ENCODE measurements around the gene KANSL1L.

KANSL1L gene

GRCh38 chr2:210072922-210073509 lies 98.2 kb downstream of the KANSL1L start:
- H3K9me3 ChIP-seq (ENCODE audit: control insufficient read depth, low read length) = no peaks in the 10 kb centered on the region
- H3K4me3 ChIP-seq (ENCODE audit: extremely low read depth, insufficient read depth, low read length, poor library complexity, severe bottlenecking) = no peak overlapping the region
- no peak overlapping the region for H3K27ac ChIP-seq (ENCODE audit: low read depth, low read length, severe bottlenecking)
- peaks cover 2% of the 10 kb centered on the region for H3K4me1 ChIP-seq (ENCODE audit: control insufficient read depth, insufficient read depth, low read length, poor library complexity, severe bottlenecking)
- H3K36me3 ChIP-seq (ENCODE audit: control insufficient read depth, insufficient read depth, low read length) = no peaks in the 10 kb centered on the region
- 40 to 83% methylated on average over 1 of the region's 2 CpGs for WGBS, 2 experiments (ENCODE audit: insufficient coverage in 2 of 2)

- Histone ChIP-seq H3K36me3 (ENCODE audit: control insufficient read depth, insufficient read depth, low read length) (no peaks in the 10 kb centered on the region), H3K9me3 (ENCODE audit: control insufficient read depth, low read length) (no peaks in the 10 kb centered on the region), H3K4me1 (ENCODE audit: control insufficient read depth, insufficient read depth, low read length, poor library complexity, severe bottlenecking) (peaks cover 2% of the 10 kb centered on the region), H3K4me3 (ENCODE audit: extremely low read depth, insufficient read depth, low read length, poor library complexity, severe bottlenecking) (no peak overlapping the region), H3K27ac (ENCODE audit: low read depth, low read length, severe bottlenecking) (no peak overlapping the region)
- WGBS, 2 experiments (ENCODE audit: insufficient coverage in 2 of 2) = 61 to 86% methylated on average over 4 to 5 of the region's 5 CpGs
Observed at GRCh38 chr2:210072493-210072892, 98.7 kb downstream of the KANSL1L start.

- Histone ChIP-seq H3K4me1 (ENCODE audit: control insufficient read depth, insufficient read depth, low read length, poor library complexity, severe bottlenecking) (no peaks in the 10 kb centered on the region), H3K9me3 (ENCODE audit: control insufficient read depth, low read length) (no peaks in the 10 kb centered on the region), H3K4me3 (ENCODE audit: extremely low read depth, insufficient read depth, low read length, poor library complexity, severe bottlenecking) (no peak overlapping the region), H3K27ac (ENCODE audit: low read depth, low read length, severe bottlenecking) (no peak overlapping the region), H3K36me3 (ENCODE audit: control insufficient read depth, insufficient read depth, low read length) (no peaks in the 10 kb centered on the region)
- WGBS, 2 experiments (ENCODE audit: insufficient coverage in 2 of 2) = 94 to 95% methylated on average over 2 of the region's 2 CpGs
Observed at GRCh38 chr2:210063306-210063705, 107.9 kb downstream of the KANSL1L start.

- H3K4me1 ChIP-seq (ENCODE audit: control insufficient read depth, insufficient read depth, low read length, poor library complexity, severe bottlenecking) = no peaks in the 10 kb centered on the region
- WGBS, 2 experiments (ENCODE audit: insufficient coverage in 2 of 2) = 89 to 100% methylated on average over 1 to 3 of the region's 3 CpGs
- H3K27ac ChIP-seq (ENCODE audit: low read depth, low read length, severe bottlenecking) = no peak overlapping the region
- H3K9me3 ChIP-seq (ENCODE audit: control insufficient read depth, low read length) = peaks cover 5% of the 10 kb centered on the region
- no peaks in the 10 kb centered on the region for H3K36me3 ChIP-seq (ENCODE audit: control insufficient read depth, insufficient read depth, low read length)
- H3K4me3 ChIP-seq (ENCODE audit: extremely low read depth, insufficient read depth, low read length, poor library complexity, severe bottlenecking) = no peak overlapping the region
Observed at GRCh38 chr2:210055825-210056224, 115.4 kb downstream of the KANSL1L start.

GRCh38 chr2:210054696-210055095 lies 116.5 kb downstream of the KANSL1L start:
- H3K4me1 ChIP-seq (ENCODE audit: control insufficient read depth, insufficient read depth, low read length, poor library complexity, severe bottlenecking) = no peaks in the 10 kb centered on the region
- no peak overlapping the region for H3K4me3 ChIP-seq (ENCODE audit: extremely low read depth, insufficient read depth, low read length, poor library complexity, severe bottlenecking)
- WGBS, 2 experiments (ENCODE audit: insufficient coverage in 2 of 2) = 100% methylated on average over 1 of the region's 1 CpG; no CpG with 5 or more reads in 1 of the 2 experiments
- peaks cover 5% of the 10 kb centered on the region for H3K9me3 ChIP-seq (ENCODE audit: control insufficient read depth, low read length)
- H3K36me3 ChIP-seq (ENCODE audit: control insufficient read depth, insufficient read depth, low read length) = no peaks in the 10 kb centered on the region
- H3K27ac ChIP-seq (ENCODE audit: low read depth, low read length, severe bottlenecking) = no peak overlapping the region

- Histone ChIP-seq H3K27ac (ENCODE audit: low read depth, low read length, severe bottlenecking) (no peak overlapping the region), H3K4me3 (ENCODE audit: extremely low read depth, insufficient read depth, low read length, poor library complexity, severe bottlenecking) (no peak overlapping the region), H3K4me1 (ENCODE audit: control insufficient read depth, insufficient read depth, low read length, poor library complexity, severe bottlenecking) (no peaks in the 10 kb centered on the region), H3K9me3 (ENCODE audit: control insufficient read depth, low read length) (peaks cover 3% of the 10 kb centered on the region), H3K36me3 (ENCODE audit: control insufficient read depth, insufficient read depth, low read length) (no peaks in the 10 kb centered on the region)
- no CpG with 5 or more reads among the region's 1 CpG for WGBS, 2 experiments (ENCODE audit: insufficient coverage in 2 of 2)
Observed at GRCh38 chr2:210050885-210051284, 120.3 kb downstream of the KANSL1L start.

- no CpG with 5 or more reads among the region's 1 CpG for WGBS, 2 experiments (ENCODE audit: insufficient coverage in 2 of 2)
- Histone ChIP-seq H3K36me3 (ENCODE audit: control insufficient read depth, insufficient read depth, low read length) (no peaks in the 10 kb centered on the region), H3K9me3 (ENCODE audit: control insufficient read depth, low read length) (no peaks in the 10 kb centered on the region), H3K4me1 (ENCODE audit: control insufficient read depth, insufficient read depth, low read length, poor library complexity, severe bottlenecking) (no peaks in the 10 kb centered on the region), H3K4me3 (ENCODE audit: extremely low read depth, insufficient read depth, low read length, poor library complexity, severe bottlenecking) (no peak overlapping the region), H3K27ac (ENCODE audit: low read depth, low read length, severe bottlenecking) (no peak overlapping the region)
Observed at GRCh38 chr2:210049831-210050230, 121.4 kb downstream of the KANSL1L start.

- H3K4me3 ChIP-seq (ENCODE audit: extremely low read depth, insufficient read depth, low read length, poor library complexity, severe bottlenecking) = no peak overlapping the region
- no peaks in the 10 kb centered on the region for H3K9me3 ChIP-seq (ENCODE audit: control insufficient read depth, low read length)
- no peaks in the 10 kb centered on the region for H3K36me3 ChIP-seq (ENCODE audit: control insufficient read depth, insufficient read depth, low read length)
- WGBS, 2 experiments (ENCODE audit: insufficient coverage in 2 of 2) = 57 to 88% methylated on average over 1 to 2 of the region's 2 CpGs
- no peaks in the 10 kb centered on the region for H3K4me1 ChIP-seq (ENCODE audit: control insufficient read depth, insufficient read depth, low read length, poor library complexity, severe bottlenecking)
- no peak overlapping the region for H3K27ac ChIP-seq (ENCODE audit: low read depth, low read length, severe bottlenecking)
Observed at GRCh38 chr2:210046851-210047500, 124.2 kb downstream of the KANSL1L start.

GRCh38 chr2:210038078-210038477 lies 133.1 kb downstream of the KANSL1L start:
- Histone ChIP-seq H3K36me3 (ENCODE audit: control insufficient read depth, insufficient read depth, low read length) (no peaks in the 10 kb centered on the region), H3K27ac (ENCODE audit: low read depth, low read length, severe bottlenecking) (no peak overlapping the region), H3K4me1 (ENCODE audit: control insufficient read depth, insufficient read depth, low read length, poor library complexity, severe bottlenecking) (no peaks in the 10 kb centered on the region), H3K4me3 (ENCODE audit: extremely low read depth, insufficient read depth, low read length, poor library complexity, severe bottlenecking) (no peak overlapping the region), H3K9me3 (ENCODE audit: control insufficient read depth, low read length) (no peaks in the 10 kb centered on the region)
- WGBS, 2 experiments (ENCODE audit: insufficient coverage in 2 of 2) = 100% methylated on average over 1 of the region's 3 CpGs; no CpG with 5 or more reads in 1 of the 2 experiments

GRCh38 chr2:210035679-210036078 lies 135.5 kb downstream of the KANSL1L start:
- Histone ChIP-seq H3K36me3 (ENCODE audit: control insufficient read depth, insufficient read depth, low read length) (no peaks in the 10 kb centered on the region), H3K4me1 (ENCODE audit: control insufficient read depth, insufficient read depth, low read length, poor library complexity, severe bottlenecking) (no peaks in the 10 kb centered on the region), H3K4me3 (ENCODE audit: extremely low read depth, insufficient read depth, low read length, poor library complexity, severe bottlenecking) (no peak overlapping the region), H3K27ac (ENCODE audit: low read depth, low read length, severe bottlenecking) (no peak overlapping the region), H3K9me3 (ENCODE audit: control insufficient read depth, low read length) (no peaks in the 10 kb centered on the region)
- WGBS, 2 experiments (ENCODE audit: insufficient coverage in 2 of 2) = 81 to 83% methylated on average over 3 of the region's 4 CpGs

GRCh38 chr2:210034087-210034683 lies 137.0 kb downstream of the KANSL1L start:
- no peaks in the 10 kb centered on the region for H3K9me3 ChIP-seq (ENCODE audit: control insufficient read depth, low read length)
- 76 to 80% methylated on average over 2 of the region's 2 CpGs for WGBS, 2 experiments (ENCODE audit: insufficient coverage in 2 of 2)
- no peak overlapping the region for H3K27ac ChIP-seq (ENCODE audit: low read depth, low read length, severe bottlenecking)
- H3K4me3 ChIP-seq (ENCODE audit: extremely low read depth, insufficient read depth, low read length, poor library complexity, severe bottlenecking) = no peak overlapping the region
- H3K4me1 ChIP-seq (ENCODE audit: control insufficient read depth, insufficient read depth, low read length, poor library complexity, severe bottlenecking) = no peaks in the 10 kb centered on the region
- H3K36me3 ChIP-seq (ENCODE audit: control insufficient read depth, insufficient read depth, low read length) = no peaks in the 10 kb centered on the region

Data from mesodermal cell (in vitro differentiated cells).